Chondrocyte (in vitro differentiated cells): ENCODE results near the gene ASB15. TPM values are rescaled to one million over a fixed set of nuclear protein-coding genes. Genes with fewer than 3 reads are reported as not detected.

Experiments used
- DNase-seq: peaks from one replicate; pipeline ENCODE4 v3.0.0; 2021; ENCODE audit warnings: mixed read lengths, low spot score
- H3K27ac Mint-ChIP-seq: one replicate; pipeline ENCODE4 v1.8.0; 2021; ENCODE audit warnings: mild to moderate bottlenecking, moderate library complexity, mixed read lengths; ENCODE audit not compliant: unreplicated experiment
- H3K27me3 Mint-ChIP-seq: 2 replicates; pipeline ENCODE4 v1.8.0; 2021; ENCODE audit warnings: low read depth, mixed read lengths
- H3K36me3 Mint-ChIP-seq: 2 replicates; pipeline ENCODE4 v1.8.0; 2021; ENCODE audit warnings: low read depth, mixed read lengths
- H3K4me1 Mint-ChIP-seq: 2 replicates; pipeline ENCODE4 v1.8.0; 2021; ENCODE audit warnings: low read depth, mild to moderate bottlenecking, mixed read lengths
- H3K4me3 Mint-ChIP-seq: one replicate; pipeline ENCODE4 v1.8.0; 2021; ENCODE audit warnings: mild to moderate bottlenecking, moderate library complexity, mixed read lengths; ENCODE audit not compliant: unreplicated experiment
- H3K9me3 Mint-ChIP-seq: 2 replicates; pipeline ENCODE4 v1.8.0; 2021; ENCODE audit warnings: low read depth, mixed read lengths
- total RNA-seq: library from RNA; stranded (reverse); gene quantifications from 3 replicates; pipeline ENCODE4 v1.2.1, GENCODE V29; 2021
- TF ChIP-seq, protein P1 (sequence below): fragments of 200-600 bp; sonication (generic); IDR thresholded peaks from 2 replicates; pipeline ENCODE4 v1.5.0; 2021; ENCODE audit warnings: antibody characterized with exemption, mild to moderate bottlenecking, moderate library complexity

Gene ASB15
- total RNA-seq, 1 donor from 2014 or later, result not detected

- Mint-ChIP-seq H3K27me3 (peaks cover under 1% of the 10 kb centered on the region), H3K36me3 (no peaks in the 10 kb centered on the region), H3K4me1 (no peaks in the 10 kb centered on the region), H3K27ac (no peak overlapping the region), H3K4me3 (no peak overlapping the region), H3K9me3 (no peaks in the 10 kb centered on the region)
- no peak for DNase-seq
- TF ChIP-seq, protein P1, sequence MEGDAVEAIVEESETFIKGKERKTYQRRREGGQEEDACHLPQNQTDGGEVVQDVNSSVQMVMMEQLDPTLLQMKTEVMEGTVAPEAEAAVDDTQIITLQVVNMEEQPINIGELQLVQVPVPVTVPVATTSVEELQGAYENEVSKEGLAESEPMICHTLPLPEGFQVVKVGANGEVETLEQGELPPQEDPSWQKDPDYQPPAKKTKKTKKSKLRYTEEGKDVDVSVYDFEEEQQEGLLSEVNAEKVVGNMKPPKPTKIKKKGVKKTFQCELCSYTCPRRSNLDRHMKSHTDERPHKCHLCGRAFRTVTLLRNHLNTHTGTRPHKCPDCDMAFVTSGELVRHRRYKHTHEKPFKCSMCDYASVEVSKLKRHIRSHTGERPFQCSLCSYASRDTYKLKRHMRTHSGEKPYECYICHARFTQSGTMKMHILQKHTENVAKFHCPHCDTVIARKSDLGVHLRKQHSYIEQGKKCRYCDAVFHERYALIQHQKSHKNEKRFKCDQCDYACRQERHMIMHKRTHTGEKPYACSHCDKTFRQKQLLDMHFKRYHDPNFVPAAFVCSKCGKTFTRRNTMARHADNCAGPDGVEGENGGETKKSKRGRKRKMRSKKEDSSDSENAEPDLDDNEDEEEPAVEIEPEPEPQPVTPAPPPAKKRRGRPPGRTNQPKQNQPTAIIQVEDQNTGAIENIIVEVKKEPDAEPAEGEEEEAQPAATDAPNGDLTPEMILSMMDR, result no peak
Measured at GRCh38 chr7:123598657-123599056, 3.0 kb upstream of the ASB15 start.

- no peak for DNase-seq
- TF ChIP-seq, protein P1, result no peak
- Mint-ChIP-seq H3K4me3 (no peak overlapping the region), H3K4me1 (no peaks in the 10 kb centered on the region), H3K27me3 (no peaks in the 10 kb centered on the region), H3K36me3 (no peaks in the 10 kb centered on the region), H3K27ac (no peak overlapping the region), H3K9me3 (no peaks in the 10 kb centered on the region)
Measured at GRCh38 chr7:123599766-123600165, 1.9 kb upstream of the ASB15 start.

DNA sequence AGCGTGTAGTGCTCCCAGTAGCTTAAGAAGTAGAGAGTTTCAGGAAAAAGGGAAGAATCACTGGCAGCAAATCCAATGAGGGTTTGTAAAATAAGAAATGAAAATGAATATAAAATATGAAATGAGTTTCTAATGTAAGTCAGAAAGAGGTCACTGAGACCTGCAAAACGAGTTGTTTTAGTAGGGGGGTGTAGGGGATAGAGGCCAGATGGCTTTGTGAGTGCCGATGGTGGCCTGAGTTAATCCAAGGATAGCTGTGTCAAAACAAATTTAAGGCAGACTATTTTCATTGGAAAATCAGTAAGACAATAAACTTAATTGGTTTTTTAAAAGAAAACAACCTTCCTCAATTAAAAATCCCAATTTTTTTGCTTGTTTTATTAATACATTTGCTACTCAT is 745 bp upstream of the ASB15 start:
- Mint-ChIP-seq H3K9me3 (no peaks in the 10 kb centered on the region), H3K4me1 (no peaks in the 10 kb centered on the region), H3K4me3 (no peak overlapping the region), H3K36me3 (no peaks in the 10 kb centered on the region), H3K27ac (no peak overlapping the region), H3K27me3 (no peaks in the 10 kb centered on the region)
- DNase-seq, result no peak
- TF ChIP-seq, protein P1, result no peak

- Mint-ChIP-seq H3K9me3 (no peaks in the 10 kb centered on the region), H3K36me3 (no peaks in the 10 kb centered on the region), H3K4me3 (no peak overlapping the region), H3K4me1 (no peaks in the 10 kb centered on the region), H3K27me3 (no peaks in the 10 kb centered on the region), H3K27ac (no peak overlapping the region)
- no peak for DNase-seq
- TF ChIP-seq, protein P1, result no peak
Measured at GRCh38 chr7:123602648-123603047, 1.0 kb downstream of the ASB15 start.

GRCh38 chr7:123604739-123605138 is 3.1 kb downstream of the ASB15 start:
- Mint-ChIP-seq H3K27me3 (no peaks in the 10 kb centered on the region), H3K9me3 (no peaks in the 10 kb centered on the region), H3K4me1 (peaks cover under 1% of the 10 kb centered on the region), H3K4me3 (no peak overlapping the region), H3K36me3 (no peaks in the 10 kb centered on the region), H3K27ac (no peak overlapping the region)
- TF ChIP-seq, protein P1, result no peak
- no peak for DNase-seq
